ENCODE data around the gene APOBEC2. TPM values are rescaled to one million over a fixed set of nuclear protein-coding genes. Genes with fewer than 3 reads are reported as not detected.
A peak's percentile ranks its signal among the peaks of the same experiment; 100 is the strongest.

Gene APOBEC2
- total and polyA plus RNA-seq, 9 donors, result 0.06 TPM; not detected in 8

GRCh38 chr6:41027799-41028560, 25.0 kb upstream of the APOBEC2 start:
- Histone ChIP-seq H3K4me1 (ENCODE audit: insufficient read depth) (peaks cover 4% of the 10 kb centered on the region), H3K36me3 (no peaks in the 10 kb centered on the region), H3K27ac (peak overlapping the region; percentile 63 to 85), H3K27me3 (no peaks in the 10 kb centered on the region), H3K4me3 (peak overlapping the region; percentile 44), H3K9me3 (no peaks in the 10 kb centered on the region)
- WGBS, 3 donors, result 1 to 3% (median 2%) methylated on average over 44 to 45 of the region's 45 CpGs
- TF ChIP-seq EP300 (IDR thresholded peaks at IDR 0.05) (no peak), CTCF (IDR thresholded peaks at IDR 0.05) (peak; percentile 98 to 99 (median 99))
- intact Hi-C loops (cut with DNase I), result loop anchor here in 3 of 4 donors (10.0 kb wide), 3 partner anchors 133 to 1043 kb away; partner anchors contain the start of gene LRFN2 (in 1 of the 3)
- peak; percentile 83 to 93 (median 92) for DNase-seq

- Histone ChIP-seq H3K4me1 (ENCODE audit: insufficient read depth) (peaks cover 4% of the 10 kb centered on the region), H3K27me3 (no peaks in the 10 kb centered on the region), H3K4me3 (peak overlapping the region; percentile 44), H3K27ac (peak overlapping the region; percentile 63 to 85), H3K9me3 (no peaks in the 10 kb centered on the region), H3K36me3 (no peaks in the 10 kb centered on the region)
- WGBS, 3 donors, result 39 to 54% (median 50%) methylated on average over 13 of the region's 13 CpGs
- DNase-seq, result no peak
- TF ChIP-seq POLR2A (IDR thresholded peaks at IDR 0.05) (no peak), EP300 (IDR thresholded peaks at IDR 0.05) (no peak), CTCF (IDR thresholded peaks at IDR 0.05) (no peak)
- intact Hi-C loops (cut with DNase I), result loop anchor here in 3 of 4 donors (10.0 kb wide), 3 partner anchors 134 to 1044 kb away; partner anchors contain the start of gene LRFN2 (in 1 of the 3)
These were observed 24.2 kb upstream of the APOBEC2 start for GRCh38 chr6:41028561-41029412.

- intact Hi-C loops (cut with DNase I), result loop anchor here in 1 of 4 donors (5.0 to 10.0 kb wide), 2 partner anchors 141 to 698 kb away; no protein-coding TSS in a partner anchor
- TF ChIP-seq POLR2A (IDR thresholded peaks at IDR 0.05) (no peak), CTCF (IDR thresholded peaks at IDR 0.05) (no peak), EP300 (IDR thresholded peaks at IDR 0.05) (no peak)
- DNase-seq, result no peak
- 94 to 96% (median 94%) methylated on average over 15 of the region's 15 CpGs for WGBS, 3 donors
- no peak overlapping the region for H3K27ac ChIP-seq
- no peak overlapping the region for H3K4me3 ChIP-seq
- no peaks in the 10 kb centered on the region for H3K27me3 ChIP-seq
- H3K4me1 ChIP-seq (ENCODE audit: insufficient read depth), result peaks cover 2% of the 10 kb centered on the region
- no peaks in the 10 kb centered on the region for H3K36me3 ChIP-seq
- no peaks in the 10 kb centered on the region for H3K9me3 ChIP-seq
These were observed 20.2 kb upstream of the APOBEC2 start for GRCh38 chr6:41032830-41033229.

- H3K27ac ChIP-seq, result no peak overlapping the region
- no peak for DNase-seq
- WGBS, 3 donors, result 91 to 92% (median 92%) methylated on average over 13 of the region's 13 CpGs
- H3K36me3 ChIP-seq, result no peaks in the 10 kb centered on the region
- intact Hi-C loops (cut with DNase I), result loop anchor here in 1 of 4 donors (5.0 to 10.0 kb wide), 2 partner anchors 141 to 699 kb away; no protein-coding TSS in a partner anchor
- no peak for TF ChIP-seq POLR2A (IDR thresholded peaks at IDR 0.05)
- no peak overlapping the region for H3K4me3 ChIP-seq
- no peaks in the 10 kb centered on the region for H3K4me1 ChIP-seq (ENCODE audit: insufficient read depth)
- H3K9me3 ChIP-seq, result no peaks in the 10 kb centered on the region
- H3K27me3 ChIP-seq, result no peaks in the 10 kb centered on the region
These were observed 19.2 kb upstream of the APOBEC2 start for GRCh38 chr6:41033776-41034175.
